HG03565 (cell line): ENCODE measurements around the gene SIAH1.
"Not testable (repeated sequence)": the region's sequence is repeated elsewhere in the genome, so short reads cannot be mapped to it uniquely, and the experiment has no call there.

Source experiments
- ATAC-seq: cut with Tn5 transposase; IDR thresholded peaks from one replicate; pipeline ENCODE4 v1.9.1; 2021; ENCODE audit warnings: mild to moderate bottlenecking, moderate library complexity; ENCODE audit not compliant: unreplicated experiment

SIAH1 gene

DNA sequence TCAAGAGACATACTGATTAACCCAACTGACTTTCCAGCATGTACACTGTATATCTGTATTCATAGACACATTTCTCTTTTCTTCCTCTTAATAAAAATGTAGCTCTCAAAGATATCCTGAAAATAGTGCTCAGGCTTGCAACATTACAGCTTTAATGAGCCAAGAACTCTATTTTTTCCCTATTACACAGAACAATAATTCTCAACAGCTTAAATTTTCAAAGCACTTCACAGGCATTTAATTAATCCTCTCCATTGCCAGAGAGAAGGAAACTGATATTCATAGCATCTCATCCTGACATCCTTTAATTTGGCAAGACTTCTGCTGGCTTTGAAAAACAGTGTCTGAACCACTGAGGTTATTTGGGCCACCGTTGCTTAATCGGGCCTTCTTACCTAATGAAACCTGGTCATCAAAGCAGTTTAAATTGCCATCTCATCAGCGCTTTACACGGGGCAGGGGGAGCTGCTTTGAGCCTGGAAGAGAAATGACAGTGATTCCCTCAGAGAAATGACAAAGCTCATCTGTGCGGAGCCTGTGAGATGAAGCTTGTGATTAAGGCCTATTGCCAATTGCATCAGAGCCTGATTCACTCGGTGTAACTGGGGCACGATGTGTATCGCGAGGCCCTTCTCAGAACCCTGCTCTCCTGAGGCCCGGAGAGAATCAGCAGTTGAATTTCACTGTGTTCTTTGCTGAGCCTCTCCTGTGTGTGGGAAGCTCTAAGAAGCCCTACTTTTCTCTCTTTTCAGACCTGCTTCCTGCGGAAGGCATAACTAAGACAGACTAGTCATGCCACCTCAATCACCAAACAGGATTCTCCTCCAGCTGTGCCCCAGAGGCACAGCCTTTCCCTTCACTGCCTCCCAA, 8.5 kb upstream of the SIAH1 start:
- no peak for ATAC-seq

DNA sequence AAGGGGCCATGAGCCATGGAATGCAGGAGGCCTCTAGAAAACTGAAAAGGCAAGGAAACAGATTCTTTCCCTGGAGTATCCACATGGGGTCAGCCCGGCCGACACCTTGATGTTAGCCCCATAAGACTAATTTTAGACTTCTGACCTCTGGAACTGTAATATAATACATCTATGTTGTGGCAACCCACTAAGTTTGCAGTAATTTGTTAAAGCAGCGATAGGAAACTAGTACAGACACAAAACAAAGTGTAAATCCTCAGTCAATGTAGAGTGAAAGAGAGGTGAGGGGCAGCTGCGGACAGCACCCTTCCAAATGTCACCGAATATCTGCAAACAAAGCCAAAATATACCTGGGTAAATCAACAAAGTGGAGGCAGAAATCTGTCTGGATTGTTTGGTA, 7.2 kb upstream of the SIAH1 start:
- ATAC-seq = no peak

DNA sequence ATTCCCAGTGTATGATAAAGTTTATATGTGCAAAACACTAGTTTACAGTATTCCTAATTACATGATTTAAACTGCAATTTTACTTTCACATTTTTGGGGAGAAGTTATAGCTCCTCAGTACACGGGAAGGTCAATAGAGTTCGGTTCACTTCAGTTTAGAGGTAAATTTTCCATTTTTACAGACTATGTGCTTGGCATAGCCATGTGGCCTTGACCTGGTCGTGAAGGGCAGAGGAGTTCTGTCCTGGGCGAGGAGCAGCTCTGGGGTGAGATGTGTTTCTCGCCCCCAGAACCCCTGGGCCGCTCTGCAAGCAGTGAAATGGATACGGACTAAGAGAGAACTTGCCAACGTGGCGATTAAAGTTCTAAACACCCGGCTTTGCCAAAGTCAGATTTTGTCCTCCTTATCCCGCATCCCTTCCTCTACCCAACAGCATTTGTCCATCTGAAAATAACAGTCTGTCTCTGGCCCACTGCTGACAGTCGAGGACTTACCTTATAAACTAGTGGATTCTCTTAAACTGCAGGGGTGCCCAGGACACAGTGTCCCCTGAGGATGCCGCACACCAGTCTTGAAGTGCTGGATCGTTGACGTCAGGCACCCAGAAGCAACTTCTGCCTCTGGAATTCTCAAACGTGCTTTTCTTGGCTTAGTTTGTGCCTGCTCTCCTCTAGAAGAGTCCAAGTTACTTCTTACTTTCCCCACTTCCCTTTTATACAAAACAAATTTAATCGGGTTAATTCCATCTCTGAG, 1.5 kb upstream of the SIAH1 start:
- ATAC-seq = no peak

DNA sequence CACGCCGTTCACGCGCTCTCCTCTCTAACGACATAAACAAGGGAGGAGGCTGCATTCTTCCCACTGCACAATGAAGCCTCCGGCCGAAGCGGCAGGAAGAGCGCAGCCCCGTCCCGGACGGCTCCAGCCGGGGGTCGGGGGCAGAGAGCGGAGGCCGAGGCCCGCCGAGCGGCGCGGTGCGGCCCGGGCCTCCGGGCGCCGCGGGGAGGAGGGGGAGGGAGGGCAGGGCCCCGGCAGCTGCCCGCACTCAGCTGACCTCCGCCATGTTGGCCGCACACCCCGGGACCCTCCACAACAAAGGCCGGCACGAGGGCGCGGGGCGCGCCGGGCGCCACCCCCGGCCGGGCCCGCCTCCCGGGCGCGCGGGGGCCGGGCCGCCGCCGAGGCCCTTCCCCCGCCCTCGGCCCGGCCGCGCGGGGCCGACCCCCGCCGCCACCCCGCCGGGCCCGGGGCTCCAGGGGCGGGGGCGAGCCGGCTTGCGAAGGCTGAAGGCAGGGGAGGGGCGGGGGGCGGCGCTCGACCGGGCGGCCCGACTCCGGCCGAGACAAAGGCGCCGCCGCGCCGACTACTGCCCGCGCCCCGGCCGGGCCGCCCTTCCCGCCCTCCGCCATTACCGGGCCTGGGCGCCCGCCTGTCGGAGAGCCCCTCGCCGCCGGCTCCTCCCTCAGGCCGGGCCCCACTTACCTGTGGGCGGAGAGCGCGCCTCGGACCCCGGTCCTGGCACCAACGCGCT, 527 bp downstream of the SIAH1 start:
- peak; percentile 44 for ATAC-seq

DNA sequence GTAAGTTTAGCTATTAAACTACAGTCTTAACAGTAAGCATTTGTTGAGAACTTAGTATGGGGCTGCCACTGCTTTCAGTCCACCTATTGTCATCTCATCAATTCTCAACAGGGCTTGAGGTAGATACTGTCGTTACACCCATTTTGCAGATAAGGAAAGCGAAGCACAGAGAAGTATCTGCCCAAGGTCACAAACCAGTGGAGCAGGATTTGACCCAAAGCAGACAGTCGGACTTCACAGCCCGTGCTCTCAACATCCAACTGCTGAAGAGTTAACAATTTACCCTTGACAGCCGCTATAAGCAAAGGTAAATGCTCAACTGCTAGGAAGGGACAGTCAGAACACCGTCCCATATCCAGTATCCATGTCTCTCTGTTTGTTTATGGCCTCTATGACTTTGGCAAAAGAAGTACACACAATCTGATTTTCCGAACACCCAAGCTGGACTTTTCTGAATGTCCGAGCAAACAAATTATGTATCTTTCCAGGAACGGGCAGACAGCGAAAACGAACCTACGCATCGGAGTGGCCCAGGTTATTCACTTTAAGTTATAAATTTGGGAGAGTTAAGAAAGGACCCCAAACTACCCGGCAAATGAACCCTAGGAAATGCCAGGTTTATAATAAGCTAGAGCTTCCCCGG, 1.2 kb downstream of the SIAH1 start:
- ATAC-seq = no peak

DNA sequence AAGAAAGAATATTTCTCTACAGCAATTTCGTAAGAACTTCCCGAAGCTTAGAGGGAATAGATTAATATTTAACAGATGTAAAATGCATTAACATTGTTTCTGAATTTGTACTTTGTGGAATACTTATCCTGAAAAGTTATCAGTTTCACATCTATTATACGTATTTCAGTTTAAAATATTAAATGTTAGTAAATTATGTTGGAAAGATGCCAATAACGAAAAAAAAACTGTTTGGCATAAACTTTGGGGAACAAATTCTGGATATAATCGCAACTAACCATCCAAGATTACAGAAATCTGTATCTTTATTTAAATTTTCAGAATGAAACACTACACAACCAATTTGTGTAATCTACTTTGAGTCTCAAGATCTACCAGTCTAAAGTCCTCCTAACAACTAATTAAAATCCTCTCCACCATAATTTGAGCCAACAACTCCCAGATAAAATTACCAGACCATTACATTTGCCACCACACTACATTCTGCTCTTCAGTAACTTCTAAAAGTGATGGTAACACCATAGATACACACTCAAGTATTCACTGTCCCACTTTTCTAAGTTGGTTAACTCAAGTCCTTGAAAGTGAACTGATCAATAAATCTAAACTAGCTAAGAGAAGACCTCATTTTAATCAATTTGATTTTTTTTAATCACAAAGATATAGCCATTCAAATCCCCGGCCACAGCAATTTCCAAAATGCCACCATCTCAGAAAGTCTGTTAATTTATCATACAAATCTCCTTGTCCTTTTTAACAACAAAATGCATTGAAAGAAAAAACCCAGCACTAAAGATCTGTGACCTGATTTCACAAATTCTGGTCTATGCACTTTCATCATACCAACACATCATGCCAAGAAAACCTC, 2.0 kb downstream of the SIAH1 start:
- ATAC-seq = no peak

DNA sequence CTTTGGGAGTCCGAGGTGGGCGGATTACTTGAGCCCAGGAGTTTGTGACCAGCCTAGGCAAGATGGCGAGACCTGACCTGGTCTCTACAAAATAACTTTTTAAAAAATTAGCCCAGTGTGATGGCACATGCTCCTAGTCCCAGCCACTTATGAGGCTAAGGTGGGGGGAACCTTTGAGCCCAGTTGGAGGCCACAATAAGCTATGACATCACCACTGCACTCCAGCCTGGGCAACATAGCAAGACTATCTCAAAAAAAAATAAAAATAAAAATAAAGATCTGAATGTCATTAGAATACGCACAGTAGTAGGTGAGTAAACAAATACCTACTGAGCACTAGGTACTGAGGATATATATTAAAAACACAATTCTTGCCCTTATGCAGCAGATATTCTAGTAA, 3.1 kb downstream of the SIAH1 start:
- no peak for ATAC-seq

DNA sequence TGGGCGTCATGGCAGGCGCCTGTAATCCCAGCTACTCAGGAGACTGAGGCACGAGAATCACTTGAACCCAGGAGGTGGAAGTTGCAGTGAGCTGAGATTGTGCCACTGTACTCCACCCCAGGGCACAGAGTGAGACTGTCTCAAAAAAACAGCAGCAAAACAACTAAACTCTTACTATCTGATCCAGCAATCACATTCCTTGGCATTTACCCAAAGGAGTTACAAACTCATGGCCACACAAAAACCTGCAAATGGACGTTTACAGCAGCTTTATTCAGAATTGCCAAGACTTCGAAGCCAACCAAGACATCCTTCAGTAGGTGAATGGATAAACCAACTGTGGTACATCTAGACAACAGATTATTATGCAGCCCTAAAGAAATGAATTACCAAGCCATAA, 4.0 kb downstream of the SIAH1 start:
- no peak for ATAC-seq

DNA sequence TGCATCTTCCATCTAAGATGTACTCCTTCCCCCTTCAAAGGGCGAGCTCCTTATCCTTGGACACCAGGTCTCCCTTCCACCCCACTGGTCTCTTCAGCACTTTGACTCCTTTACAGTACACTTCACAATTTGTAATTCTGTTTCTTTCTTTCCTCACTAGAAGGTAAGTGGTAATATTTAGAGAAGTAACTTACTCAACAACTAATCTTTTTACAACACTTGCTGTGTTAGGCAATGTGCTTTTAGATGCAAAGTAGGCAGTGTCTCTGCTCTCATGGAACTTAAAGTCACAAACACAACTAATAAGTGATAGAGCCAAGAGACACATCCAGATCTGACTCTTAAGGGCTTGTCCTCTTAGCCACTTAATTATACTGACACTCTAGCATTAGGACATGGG, 6.4 kb downstream of the SIAH1 start:
- no peak for ATAC-seq

DNA sequence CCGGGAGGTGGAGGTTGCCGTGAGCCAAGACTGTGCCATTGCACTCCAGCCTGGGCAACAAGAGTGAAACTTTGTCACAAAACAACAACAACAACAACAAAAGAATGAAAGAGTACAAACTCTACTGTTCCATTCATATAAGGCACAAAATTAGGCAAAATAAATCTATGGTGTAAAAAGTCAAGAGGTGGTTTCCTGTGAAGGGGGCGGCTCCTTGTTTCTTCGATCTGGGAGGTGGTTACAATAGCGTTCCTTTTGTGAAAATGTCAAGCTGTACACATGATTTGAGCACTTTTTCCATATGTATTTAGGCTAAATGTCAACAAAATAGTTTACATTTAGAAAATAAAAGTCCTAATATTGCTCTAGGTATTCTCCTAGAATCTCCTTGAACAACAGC, 6.9 kb downstream of the SIAH1 start:
- ATAC-seq = no peak

DNA sequence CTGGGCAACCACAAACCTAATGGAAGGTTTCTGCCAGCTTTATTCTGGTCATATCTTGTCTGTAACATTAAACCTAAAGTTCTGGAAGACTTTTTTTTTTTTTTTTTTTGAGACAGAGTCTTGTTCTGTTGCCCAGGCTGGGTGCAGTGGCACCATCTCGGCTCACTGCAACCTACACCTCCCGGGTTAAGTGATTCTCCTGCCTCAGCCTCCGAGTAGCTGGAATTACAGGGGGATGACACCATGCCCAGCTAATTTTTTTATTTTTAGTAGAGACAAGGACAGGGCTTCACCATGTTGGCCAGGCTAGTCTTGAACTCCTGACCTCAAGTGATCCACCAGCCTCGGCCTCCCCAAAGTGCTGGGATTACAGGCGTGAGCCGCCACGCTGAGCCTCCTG, 7.9 kb downstream of the SIAH1 start:
- not testable (repeated sequence) for ATAC-seq

DNA sequence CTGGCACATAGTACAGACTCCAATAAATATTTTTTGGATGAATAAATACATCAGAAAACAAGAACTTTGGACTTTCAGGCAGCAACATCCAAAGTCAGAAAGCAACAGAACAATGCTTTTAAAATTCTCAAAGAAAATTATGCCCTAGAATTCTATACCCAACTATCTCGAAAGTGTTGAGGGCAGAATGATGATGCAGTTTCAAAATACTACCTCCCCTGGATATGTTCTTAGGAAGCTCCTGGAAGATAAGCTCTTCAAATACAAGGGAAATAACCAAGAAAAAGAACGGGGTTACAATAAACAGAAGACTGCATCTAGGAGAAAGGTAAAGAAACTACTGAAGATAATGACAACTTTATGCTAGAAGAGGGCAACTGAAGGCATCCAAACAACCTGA, 11.0 kb downstream of the SIAH1 start:
- ATAC-seq = no peak

DNA sequence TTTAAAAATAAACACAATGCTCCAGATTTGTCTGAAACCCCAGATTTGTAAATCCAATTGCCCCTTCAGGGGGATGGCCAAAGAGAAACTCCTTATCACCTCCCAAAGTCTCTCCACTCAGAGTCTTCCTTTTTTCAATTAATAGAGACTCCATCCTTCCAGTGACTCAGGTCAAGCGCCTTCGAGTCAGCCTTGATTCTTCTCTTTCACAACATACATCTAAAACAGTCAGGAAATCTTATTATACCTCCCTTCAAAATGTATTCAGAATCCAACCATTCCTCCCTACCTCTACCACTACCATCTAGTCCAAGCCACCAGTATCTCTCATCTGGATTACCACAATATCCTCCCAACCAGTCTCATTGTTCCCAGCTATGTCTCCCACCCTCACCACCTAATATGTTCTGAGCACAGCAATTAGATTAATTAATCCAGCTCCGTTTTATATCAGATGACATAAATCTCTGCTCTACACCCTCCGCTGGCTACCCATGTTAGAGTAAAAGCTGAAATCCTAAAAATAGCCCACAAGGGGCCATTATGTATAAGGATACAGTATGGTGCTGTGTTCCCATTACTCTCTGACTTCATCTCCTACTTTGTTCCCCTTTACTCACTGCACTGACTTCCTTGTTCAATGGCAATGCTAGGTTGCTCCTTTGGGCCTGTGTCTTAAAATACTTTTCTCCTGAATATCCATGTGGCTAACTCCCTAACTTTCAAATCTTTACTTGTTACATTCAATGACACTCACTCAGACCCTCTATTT, 11.8 kb downstream of the SIAH1 start:
- no peak for ATAC-seq

DNA sequence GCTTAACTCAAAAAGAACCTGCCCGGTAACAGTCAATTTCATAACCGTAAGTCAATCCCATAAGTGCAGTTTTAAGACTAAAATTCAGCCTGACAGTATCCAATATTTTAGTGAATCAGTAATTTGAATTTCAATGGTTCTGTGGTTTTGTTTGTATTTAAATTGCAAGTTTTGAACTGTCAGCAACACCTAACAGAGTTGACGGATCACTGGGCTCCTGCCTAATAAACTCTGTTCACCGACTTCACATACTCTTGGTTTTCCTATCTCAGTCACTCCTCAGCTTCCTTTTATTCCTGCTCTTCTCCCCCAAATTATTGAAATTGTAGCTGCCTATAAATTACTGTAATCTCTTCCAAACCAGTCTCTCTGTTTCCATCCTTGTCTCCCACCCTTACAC, 12.5 kb downstream of the SIAH1 start:
- ATAC-seq = no peak

DNA sequence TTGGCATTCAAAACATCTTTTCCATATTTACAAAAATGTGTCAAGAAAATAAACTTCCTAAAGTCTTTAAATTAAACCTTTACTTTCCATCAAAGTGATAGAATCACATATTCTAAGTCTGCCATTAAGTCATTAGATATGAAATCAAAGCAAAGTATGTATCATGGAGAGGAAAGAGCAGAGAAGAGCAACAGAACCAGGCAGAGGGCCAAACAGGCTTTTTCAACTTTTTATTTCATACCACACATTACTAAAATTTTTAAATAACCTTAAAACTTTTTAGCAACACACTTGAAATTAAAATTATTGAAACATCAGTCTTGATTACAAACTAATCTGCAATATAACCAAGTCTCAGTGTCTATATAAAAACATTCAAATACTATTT, 13.8 kb downstream of the SIAH1 start:
- ATAC-seq = no peak

DNA sequence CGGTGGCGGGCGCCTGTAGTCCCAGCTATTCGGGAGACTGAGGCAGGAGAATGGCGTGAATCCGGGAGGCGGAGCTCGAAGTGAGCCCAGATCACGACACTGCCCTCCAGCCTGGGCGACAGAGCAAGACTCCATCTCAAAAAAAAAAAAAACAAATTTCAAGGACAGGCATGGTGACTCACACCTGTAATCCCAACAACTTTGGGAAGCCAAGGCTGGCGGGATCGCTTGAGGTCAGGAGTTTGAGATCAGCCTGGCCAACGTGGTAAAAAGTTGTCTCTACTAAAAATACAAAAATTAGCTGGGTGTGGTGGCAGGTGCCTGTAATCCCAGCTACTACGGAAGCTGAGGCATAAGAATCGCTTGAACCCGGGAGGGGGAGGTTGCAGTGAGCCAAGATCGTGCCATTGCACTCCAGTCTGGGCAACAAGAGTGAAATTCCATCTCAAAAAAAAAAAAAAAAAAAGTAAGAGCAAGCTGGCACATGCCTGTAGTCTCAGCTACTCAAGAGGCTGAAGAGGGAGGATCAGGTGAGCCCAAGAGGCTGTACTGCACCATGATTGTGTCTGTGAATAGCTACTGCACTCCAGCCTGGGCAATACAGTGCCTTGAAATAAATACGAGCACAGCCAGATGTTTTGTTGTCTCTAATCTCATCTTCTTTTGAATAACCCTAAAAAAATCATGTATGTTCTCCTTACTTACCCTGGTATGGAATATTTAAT, 14.4 kb downstream of the SIAH1 start:
- ATAC-seq = not testable (repeated sequence)

DNA sequence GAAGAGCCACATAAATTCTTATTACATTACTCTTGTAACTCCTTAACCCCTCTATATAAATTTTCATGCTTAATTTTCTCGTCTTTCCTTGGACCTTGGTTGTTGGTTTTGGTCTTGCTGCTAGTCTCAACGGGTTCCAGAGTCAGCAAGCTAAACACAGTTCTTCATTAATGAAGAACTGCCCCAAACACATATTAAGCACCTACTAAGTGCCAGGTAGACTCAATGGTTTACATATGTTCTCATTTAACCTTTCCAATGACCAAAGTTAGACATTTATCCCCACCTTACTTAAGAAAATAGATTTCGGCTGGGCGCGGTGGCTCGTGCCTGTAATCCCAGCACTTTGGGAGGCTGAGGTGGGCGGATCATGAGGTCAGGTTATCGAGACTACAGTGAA, 15.0 kb downstream of the SIAH1 start:
- no peak for ATAC-seq

DNA sequence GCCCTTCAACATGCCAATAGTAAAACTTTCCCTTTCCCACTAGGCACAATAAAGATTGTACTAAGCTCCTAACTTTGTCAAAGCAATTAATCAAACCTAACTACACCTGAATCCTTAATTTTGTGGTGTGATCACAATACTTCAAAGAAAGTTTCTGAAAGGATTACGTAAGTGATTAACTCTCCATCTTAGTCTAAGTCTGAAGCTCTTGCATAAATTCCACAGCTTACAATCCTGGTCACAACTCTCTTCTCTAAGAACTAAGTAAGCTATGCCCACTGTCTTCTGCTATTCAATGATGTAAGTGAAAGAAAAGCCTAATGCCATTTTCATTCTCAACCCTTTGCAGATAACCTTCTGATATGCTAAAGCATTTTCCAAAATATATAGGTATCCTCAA, 15.4 kb downstream of the SIAH1 start:
- no peak for ATAC-seq
